Erythroblast (primary cell): Measurements from ENCODE around the gene MRRF.

ENCODE experiments used
- DNase-seq, 2 experiments: peaks; one replicate each; lab custom pipeline; 2025; lab: John Stamatoyannopoulos, UW
- GATA1 ChIP-seq: IDR thresholded peaks from 2 replicates; pipeline ENCODE4 v1.6.1; 2011; ENCODE audit warnings: low read depth, mild to moderate bottlenecking, control low read depth, low read length, moderate library complexity
- POLR2A ChIP-seq: IDR thresholded peaks from 2 replicates; pipeline ENCODE4 v1.6.1; 2011; ENCODE audit warnings: mild to moderate bottlenecking, low read length

Gene MRRF

DNA sequence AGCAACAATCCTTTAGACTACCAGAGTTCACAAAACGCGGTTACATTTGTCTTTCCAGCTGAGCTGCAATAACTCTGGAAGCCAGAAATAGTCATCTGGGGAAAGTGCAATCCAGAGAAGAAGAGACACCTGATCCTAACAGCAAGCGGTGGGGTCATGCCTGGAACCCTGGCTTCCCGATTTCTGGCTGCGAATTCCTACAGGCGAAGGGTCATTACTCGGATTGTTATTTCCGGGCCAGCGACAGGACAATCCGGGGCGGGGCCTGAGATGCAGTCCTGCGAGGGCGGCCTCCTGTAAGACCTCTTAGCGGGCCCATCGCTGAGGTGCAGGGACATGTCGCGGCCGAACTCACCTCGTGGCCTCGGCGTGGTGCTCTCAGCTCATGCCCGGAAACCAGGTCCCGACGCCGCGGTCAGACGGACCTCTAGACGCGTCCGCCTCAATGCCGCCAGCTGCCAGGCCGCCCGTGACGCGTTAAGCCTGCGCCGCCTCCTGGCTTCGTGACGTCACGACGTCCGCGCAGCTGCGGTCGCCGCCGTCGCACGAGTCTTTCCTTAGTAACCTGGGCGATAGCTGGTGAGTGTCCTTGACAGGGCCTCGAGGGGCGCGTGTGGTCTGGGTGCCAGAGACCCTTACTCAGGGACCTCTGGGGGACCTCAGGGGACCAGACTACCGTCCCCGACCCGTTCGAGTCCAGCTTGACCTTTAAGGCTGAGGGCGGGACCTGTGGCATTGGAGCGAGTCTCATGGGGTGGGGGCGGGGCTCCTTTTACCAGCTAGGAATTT is at the start of gene MRRF, which contains the start of gene RBM18:
MRRF (plus strand) TSS at position 523 of the 789 bp plus-strand sequence. CDS start 6,010 bp downstream, outside the sequence.
RBM18 (minus strand) TSS at position 481 of the 789 bp plus-strand sequence. CDS start 3,348 bp downstream, outside the sequence.
- peak; percentile 96 for TF ChIP-seq POLR2A
- no peak for TF ChIP-seq GATA1
- DNase-seq, result peak; percentile 95 to 97

DNA sequence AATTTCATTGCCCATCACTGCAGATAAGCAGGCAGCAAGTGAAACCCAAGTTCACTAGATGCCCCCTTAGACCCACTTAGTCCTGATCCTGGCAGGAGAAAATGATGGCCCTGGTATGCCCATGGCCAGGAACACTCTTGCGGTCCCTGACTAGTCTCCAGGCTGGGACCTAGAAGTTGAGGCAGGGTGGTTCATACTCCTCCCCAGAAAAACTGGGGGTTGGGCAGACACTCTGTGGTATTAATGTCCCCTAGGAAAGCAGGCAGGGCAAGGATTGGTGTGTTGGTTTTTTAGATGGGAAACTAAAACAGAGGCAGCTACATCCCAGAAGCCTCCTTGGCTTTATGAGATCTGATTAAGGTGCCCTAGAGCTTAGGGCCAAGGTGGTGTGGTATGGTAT is 49.0 kb upstream of the MRRF start:
- TF ChIP-seq POLR2A (no peak), GATA1 (no peak)
- DNase-seq, result no peak

GRCh38 chr9:122216138-122216797 is 48.4 kb upstream of the MRRF start:
- no peak for DNase-seq

DNA sequence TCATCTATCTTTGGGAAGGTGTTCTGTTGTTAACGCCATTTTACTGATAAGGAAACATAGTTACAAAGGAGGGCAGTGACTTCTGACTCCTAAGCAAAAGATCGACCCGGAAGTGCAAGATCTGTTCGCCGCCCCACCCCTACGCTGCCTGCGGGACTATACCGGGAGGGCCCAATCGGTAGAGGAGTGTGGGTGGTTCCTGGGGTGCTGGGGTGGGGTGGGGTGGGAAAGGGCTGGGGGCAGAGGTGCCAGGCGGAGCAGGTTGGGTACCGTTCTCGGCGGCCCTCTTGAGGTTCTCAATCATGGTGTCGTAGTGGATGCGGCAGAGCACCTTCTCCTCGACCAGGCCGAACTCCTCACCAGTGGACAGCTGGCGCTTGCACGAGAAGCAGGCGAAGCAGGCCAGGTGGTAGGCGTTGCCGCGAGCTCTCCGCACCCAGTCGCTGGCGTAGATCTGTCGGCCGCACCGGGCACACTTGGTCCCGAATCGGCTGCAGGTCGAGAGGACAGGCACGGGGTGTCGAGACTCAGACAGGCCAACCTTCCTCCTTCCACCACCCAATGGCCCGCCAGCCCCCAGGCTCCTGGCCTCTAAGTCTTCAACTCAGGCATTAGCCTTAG is 47.8 kb upstream of the MRRF start:
- no peak for DNase-seq
- TF ChIP-seq POLR2A (no peak), GATA1 (no peak)

More at GRCh38 chr9:122216138-122216797, 48.4 kb upstream of the MRRF start:
- TF ChIP-seq POLR2A, result no peak
- no peak for TF ChIP-seq GATA1

DNA sequence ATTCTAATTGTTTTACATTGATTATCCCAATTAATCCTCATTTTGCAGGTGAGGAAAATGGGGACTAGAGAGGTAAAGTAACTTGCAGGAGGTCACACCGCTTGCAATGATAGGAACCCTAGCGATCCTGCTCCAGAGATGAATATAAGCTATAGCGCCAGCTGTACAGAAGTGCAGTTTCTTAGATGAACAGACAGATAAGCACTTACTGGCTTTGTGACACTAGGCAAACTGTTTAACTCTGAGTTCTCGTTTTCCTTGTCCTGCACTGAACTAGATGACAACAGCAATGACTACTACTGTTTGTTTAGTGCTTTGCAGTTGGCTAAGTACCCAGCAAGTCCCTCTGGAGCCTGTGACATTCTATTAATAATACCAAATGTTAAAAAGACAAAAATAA is 47.0 kb upstream of the MRRF start:
- TF ChIP-seq POLR2A (no peak), GATA1 (no peak)
- peak in 1 of 2 experiments; percentile 13 for DNase-seq

DNA sequence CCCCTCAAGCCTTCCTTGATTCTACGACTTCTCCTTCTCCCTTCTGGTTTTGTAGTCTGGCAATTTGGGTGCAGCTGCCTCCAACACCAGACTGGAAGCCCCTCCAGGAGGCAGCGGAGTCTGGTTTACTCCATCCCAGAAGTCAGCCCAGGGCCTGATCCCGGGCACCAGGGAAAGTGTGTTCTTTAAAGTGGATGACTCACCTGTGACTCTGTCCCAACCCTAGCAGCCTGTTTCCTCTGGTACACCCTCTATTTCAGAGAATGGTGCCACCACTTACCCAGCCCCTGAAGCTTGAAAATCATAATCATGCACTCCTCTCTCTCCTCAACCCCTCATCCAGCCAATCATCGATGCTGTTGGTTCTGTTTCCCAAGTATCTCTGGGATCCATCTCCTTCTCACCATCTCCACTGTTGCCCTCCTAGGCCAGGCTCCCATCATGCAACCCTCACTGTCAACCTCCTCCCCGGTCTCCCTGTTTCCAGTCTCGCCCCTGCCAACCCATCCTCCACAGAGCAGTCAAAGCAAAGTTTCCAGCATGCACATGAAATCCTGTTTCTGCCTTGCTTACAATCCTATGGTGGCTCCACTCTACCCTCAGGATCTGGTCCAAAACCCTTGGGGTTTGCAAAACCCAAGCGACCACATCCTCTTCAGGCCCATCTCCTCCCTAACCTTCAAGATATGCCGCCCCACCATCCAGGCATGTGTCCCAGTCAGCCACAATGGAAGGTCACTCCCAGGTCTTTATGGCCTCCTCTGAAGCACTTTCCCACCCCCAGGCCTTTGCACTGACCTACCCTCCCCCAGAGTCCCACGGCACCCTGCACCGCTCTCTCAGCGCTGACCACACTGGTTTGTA is 46.4 kb upstream of the MRRF start:
- TF ChIP-seq POLR2A, result no peak
- no peak for TF ChIP-seq GATA1

GRCh38 chr9:122218935-122219855 is 45.5 kb upstream of the MRRF start:
- TF ChIP-seq POLR2A, result no peak
- TF ChIP-seq GATA1, result no peak
- no peak for DNase-seq

More for the DNA sequence above, 46.4 kb upstream of the MRRF start:
- DNase-seq, result no peak

DNA sequence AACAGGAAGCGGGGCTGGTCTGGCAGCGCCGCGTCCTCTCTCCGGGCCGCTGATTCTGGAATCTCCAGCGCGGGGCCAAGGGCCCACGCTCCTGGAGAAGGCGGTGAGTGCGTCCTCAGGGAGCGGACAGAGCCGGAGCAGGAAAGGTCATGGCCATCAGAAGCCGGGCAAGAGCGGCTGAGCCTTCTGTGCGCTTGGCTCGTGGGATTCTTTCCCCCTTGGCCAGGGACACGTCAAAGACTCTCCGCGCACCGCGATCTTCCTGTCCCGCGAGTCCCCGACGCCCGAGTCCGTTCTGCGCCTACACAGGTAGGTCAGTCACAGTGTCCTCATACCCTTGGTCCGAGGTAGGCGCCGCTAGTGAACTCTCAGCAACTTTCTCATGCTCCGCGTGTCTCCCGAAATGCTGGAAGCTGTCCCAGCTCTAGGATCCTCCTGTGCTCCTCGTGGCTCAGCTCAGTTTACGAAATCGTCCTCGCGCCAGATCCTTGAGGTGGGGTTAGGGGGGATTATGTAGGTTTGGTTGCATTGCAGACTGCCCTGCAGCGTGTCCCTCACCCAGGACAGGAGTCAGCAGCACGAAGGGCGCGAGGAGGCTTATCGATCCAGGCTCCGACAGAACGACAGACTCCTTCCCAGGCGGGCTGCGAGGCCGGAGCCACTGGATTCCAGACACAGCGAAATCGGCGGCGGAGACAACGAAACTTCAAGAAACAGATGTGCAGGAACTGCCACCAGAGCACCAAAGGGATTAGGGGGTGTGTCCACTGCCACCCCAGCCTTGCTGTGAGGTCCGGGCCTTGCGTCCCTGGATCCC is 44.6 kb upstream of the MRRF start:
- TF ChIP-seq GATA1 (no peak), POLR2A (no peak)
- peak in 1 of 2 experiments; percentile 32 for DNase-seq

DNA sequence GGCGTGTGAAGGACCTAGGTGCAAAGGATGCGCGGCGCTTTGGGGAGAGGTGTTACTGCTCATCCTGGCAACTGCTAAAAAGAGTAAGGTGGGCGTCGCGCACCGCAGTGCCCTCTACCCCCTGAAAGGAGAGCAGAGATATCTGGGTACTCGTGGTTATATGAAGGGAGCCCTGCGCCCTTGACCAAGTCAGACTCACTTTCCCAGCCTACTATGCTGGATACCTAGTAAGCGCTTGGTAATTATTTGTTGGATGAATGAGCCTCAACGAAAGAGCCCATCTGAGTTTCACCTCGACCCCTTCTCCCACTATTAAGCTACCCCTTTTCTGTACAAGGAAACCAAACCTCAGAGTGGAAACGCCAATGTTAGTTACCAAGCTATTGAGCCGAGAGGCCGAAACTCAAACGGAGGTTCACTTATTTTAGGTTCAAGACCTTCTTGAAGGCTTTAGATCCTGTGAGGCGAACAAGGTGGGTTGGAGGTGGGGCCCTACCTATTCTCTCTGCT is 44.0 kb upstream of the MRRF start:
- TF ChIP-seq GATA1, result no peak
- TF ChIP-seq POLR2A, result no peak
- no peak for DNase-seq

DNA sequence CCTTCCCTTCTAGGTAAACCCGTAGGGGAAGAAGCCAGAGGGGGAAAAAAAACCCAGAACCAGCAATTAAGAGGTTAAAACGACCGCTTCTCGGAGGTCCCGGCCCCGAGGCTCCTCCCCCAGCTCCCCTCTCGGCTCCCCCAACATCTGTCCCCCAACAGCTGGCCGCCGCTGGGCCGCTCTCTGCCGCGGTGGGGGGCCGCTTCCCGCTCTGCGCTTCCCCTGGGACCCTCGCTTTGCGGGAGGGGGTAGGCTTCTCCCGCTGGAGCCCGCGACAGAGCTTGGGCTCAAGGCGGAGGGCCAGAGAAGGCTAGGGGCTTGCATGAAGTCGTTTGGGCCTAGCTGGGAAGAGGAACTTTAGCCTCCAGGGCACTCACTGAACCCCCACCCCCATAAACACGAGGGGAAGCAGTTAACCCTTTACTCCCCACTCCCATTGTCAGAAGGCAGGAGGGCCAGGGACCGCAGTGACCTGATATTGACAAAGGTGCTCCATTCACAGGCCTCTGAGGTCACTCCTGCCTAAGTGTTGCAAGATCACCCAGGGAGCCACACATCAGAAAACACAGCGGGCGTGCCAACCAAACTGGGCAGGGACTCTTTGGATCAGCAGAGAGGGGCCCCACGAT is 43.4 kb upstream of the MRRF start:
- peak in 1 of 2 experiments; percentile 27 for DNase-seq
- TF ChIP-seq GATA1 (no peak), POLR2A (no peak)

DNA sequence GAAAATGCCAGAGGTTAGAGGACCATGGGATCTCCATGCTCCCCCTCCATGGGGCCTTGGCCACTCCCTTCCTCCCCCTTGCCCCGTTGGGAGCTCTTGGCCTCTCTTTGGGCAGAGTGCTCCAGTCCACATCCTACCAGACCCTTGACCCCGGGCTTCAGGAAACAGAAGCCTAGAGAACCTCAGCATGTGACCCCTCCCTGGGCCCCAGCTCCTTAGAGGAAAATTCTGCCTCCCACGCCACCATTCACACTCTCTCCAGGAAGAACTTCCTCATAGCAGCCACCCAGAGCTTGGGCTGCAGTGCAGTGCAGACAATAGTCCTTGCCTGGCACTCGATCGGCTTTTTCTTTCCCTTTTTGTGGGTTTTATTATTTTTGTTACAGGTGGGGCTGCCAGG is 41.9 kb upstream of the MRRF start:
- TF ChIP-seq GATA1, result no peak
- TF ChIP-seq POLR2A, result no peak
- DNase-seq, result no peak
